ENCODE data around the gene ERMARD.

ERMARD gene

GRCh38 chr6:169801396-169802160 lies 50.2 kb downstream of the ERMARD start:
- DNase-seq (ENCODE audit: low read depth in 2 of 2), result no peak

- DNase-seq (ENCODE audit: low read depth in 2 of 2), result no peak
Measured at GRCh38 chr6:169802790-169803189, 51.4 kb downstream of the ERMARD start.

GRCh38 chr6:169803271-169803811 lies 51.9 kb downstream of the ERMARD start:
- no peak for DNase-seq (ENCODE audit: low read depth in 2 of 2)

GRCh38 chr6:169803816-169804340 lies 52.5 kb downstream of the ERMARD start:
- DNase-seq (ENCODE audit: low read depth in 2 of 2), result no peak

- no peak for DNase-seq (ENCODE audit: low read depth in 2 of 2)
Measured at GRCh38 chr6:169804427-169804826, 53.0 kb downstream of the ERMARD start.

GRCh38 chr6:169805242-169805838 lies 53.9 kb downstream of the ERMARD start:
- DNase-seq (ENCODE audit: low read depth in 2 of 2), result no peak

GRCh38 chr6:169806701-169807100 lies 55.3 kb downstream of the ERMARD start:
- DNase-seq (ENCODE audit: low read depth in 2 of 2), result no peak

GRCh38 chr6:169807229-169807628 lies 55.8 kb downstream of the ERMARD start:
- no peak for DNase-seq (ENCODE audit: low read depth in 2 of 2)

GRCh38 chr6:169807699-169808607 lies 56.5 kb downstream of the ERMARD start:
- DNase-seq (ENCODE audit: low read depth in 2 of 2), result no peak

- DNase-seq (ENCODE audit: low read depth in 2 of 2), result no peak
Measured at GRCh38 chr6:169808608-169808967, 57.2 kb downstream of the ERMARD start.

GRCh38 chr6:169809386-169809785 lies 58.0 kb downstream of the ERMARD start:
- no peak for DNase-seq (ENCODE audit: low read depth in 2 of 2)

GRCh38 chr6:169810066-169810989 lies 58.9 kb downstream of the ERMARD start:
- no peak for DNase-seq (ENCODE audit: low read depth in 2 of 2)

- no peak for DNase-seq (ENCODE audit: low read depth in 2 of 2)
Measured at GRCh38 chr6:169811072-169811471, 59.6 kb downstream of the ERMARD start.

GRCh38 chr6:169811521-169812256 lies 60.3 kb downstream of the ERMARD start:
- DNase-seq (ENCODE audit: low read depth in 2 of 2), result no peak

GRCh38 chr6:169812257-169812644 lies 60.8 kb downstream of the ERMARD start:
- no peak for DNase-seq (ENCODE audit: low read depth in 2 of 2)

GRCh38 chr6:169813969-169814368 lies 62.5 kb downstream of the ERMARD start:
- no peak for DNase-seq (ENCODE audit: low read depth in 2 of 2)

GRCh38 chr6:169816054-169816453 lies 64.6 kb downstream of the ERMARD start:
- no peak for DNase-seq (ENCODE audit: low read depth in 2 of 2)

- no peak for DNase-seq (ENCODE audit: low read depth in 2 of 2)
Measured at GRCh38 chr6:169816975-169817374, 65.6 kb downstream of the ERMARD start.

GRCh38 chr6:169820358-169820757 lies 68.9 kb downstream of the ERMARD start:
- no peak for DNase-seq (ENCODE audit: low read depth in 2 of 2)

GRCh38 chr6:169824021-169824420 lies 72.6 kb downstream of the ERMARD start:
- no peak for DNase-seq (ENCODE audit: low read depth in 2 of 2)
